IPS-18c (cell line): Measurements from ENCODE around the gene CCDC110.
A peak's percentile ranks its signal among the peaks of the same experiment; 100 is the strongest.

Experiments used
- H3K4me3 ChIP-seq: 2 replicates; pipeline ENCODE4 v1.7.0; 2013; ENCODE audit warnings: low read depth, mild to moderate bottlenecking, low read length, moderate library complexity; ENCODE audit not compliant: insufficient read depth
- H3K9me3 ChIP-seq: one replicate; pipeline ENCODE4 v1.6.1; 2013; ENCODE audit warnings: mild to moderate bottlenecking, low read length, moderate library complexity; ENCODE audit not compliant: control insufficient read depth, insufficient read depth

Gene CCDC110

DNA sequence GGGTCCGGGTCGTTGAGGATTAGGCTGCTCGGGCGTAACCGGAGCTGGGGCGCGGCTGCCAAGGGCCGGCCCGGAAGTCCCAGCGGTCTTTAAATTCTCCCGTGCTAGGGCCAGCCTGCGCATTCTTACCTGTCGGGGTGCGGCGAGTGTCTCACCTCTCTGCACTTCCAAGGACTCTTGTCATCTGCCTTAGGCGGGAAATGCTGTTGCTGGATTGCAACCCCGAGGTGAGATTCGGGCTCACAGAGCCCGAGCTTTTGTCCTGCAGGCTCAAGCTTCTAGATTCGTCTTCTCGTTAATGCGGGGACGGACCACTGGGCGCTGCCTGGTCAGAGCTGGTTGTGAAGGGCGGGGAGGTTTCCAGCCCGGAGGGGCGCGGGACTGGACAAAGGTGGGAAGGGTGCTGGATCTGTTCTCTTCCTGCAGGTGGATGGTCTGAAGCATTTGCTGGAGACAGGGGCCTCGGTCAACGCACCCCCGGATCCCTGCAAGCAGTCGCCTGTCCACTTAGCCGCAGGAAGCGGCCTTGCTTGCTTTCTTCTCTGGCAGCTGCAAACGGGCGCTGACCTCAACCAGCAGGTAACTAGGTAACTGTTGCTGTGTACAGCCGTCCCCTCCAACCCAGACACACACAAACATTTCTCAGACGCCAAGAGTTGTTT, 74.7 kb downstream of the CCDC110 start, which contains the start of gene ANKRD37:
TSS of gene ANKRD37 (plus strand) at position 118 of the 662 bp plus-strand sequence. CDS start at position 201, 83 bp downstream.
- H3K9me3 ChIP-seq = no peaks in the 10 kb centered on the region
- peak within 1 kb of the TSS; percentile 71 for H3K4me3 ChIP-seq

DNA sequence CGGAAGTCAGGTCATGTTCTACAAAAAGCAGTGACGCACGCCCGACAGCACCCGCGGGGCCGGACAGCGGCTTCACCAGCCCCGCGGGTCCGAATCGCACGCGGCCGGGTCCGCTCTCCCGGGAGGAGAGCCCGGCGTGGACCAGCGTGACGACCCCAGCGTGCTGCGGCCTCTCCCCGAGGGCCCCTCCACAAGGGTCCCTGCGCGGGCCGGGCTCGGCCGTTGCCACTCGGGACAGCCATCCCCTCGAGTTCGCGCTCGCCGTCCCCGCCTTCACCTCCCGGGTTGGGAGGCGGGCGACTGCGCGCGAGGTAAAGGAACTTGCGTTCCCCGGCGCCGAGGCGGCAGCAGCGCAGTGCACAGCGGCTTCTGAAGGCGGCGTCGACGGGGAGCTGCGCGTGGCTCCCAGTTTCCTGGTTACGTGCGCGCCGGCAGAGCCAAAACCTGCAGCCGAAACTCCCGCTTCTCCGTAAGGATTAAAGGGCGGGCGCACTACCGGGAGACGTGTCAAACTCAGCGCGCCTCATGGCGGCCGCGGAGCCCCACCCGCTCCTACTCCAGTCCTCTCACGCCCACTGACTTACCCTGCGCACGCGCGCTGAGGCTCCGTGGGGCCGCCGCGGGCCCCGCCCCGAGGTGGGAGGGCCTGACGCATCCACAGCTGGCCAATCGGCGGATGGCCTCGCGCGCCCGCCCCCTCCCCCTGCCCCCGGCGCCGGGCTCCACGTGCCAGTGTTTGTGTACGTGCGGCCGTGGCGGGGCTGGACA, 75.4 kb downstream of the CCDC110 start:
- Histone ChIP-seq H3K9me3 (no peaks in the 10 kb centered on the region), H3K4me3 (peak overlapping the region; percentile 71)

DNA sequence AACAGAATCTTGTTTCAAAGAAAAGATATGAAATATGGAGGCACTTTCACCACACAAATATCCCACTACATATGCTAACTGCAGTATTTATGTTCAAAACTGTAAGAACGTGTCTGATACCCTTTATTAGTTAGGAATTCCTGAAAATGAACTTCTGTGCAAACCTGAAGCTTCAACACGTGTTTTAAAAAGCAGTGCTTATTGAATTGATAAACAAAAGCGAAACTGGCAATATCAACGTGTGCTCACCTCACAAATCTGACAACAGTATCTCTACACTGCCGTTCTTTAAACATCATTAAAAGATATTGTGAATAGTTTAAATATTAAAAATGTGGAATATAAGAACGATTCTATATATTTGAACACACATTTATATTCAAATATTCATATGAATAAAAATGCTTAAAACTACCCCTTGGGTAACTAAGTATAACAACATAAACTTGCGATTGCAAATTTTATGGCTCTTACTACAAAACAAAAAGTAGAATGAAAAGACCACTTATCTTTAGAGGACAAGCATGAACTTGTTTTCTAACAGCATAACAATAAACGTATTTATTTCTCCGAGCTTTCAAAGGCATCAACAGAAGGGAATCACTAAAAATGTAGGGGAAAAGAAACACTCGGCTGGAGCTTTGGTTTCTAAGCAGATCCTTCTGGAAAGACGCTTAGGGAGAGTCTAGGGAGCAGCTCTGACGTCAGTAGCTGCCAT, 76.1 kb downstream of the CCDC110 start, which contains the start of gene LRP2BP:
TSS of gene LRP2BP (minus strand) at position 687 of the 718 bp plus-strand sequence. CDS start 17,738 bp downstream, outside the sequence.
- H3K9me3 ChIP-seq = no peaks in the 10 kb centered on the region
- H3K4me3 ChIP-seq = peak within 1 kb of the TSS; percentile 71
